GM18511 (cell line): Measurements from ENCODE around the gene PFN1.

Experiments
- ATAC-seq: cut with Tn5 transposase; IDR thresholded peaks from one replicate; pipeline ENCODE4 v1.9.1; 2021; ENCODE audit warnings: mild to moderate bottlenecking, moderate library complexity; ENCODE audit not compliant: unreplicated experiment

Gene PFN1

DNA sequence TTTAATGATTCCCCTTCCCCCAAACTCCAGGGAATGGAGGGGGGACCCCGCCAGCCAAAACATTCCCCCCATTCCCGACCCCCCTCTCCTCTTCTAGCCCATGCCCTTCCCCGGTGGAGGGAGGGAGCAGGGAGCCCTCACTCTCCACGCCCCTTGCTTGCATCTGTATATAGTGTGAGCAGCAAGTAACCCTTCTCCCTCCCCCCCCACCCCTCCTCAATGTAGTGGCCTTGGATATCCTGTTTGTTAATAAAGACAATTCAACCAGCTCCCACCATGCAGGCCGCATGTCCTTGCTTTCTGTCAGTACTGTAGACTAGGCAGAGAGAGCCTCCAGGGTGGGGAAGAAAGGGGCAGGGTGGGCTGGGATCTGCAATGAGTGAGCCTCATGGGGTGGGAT, 50.5 kb downstream of the PFN1 start:
- no peak for ATAC-seq

DNA sequence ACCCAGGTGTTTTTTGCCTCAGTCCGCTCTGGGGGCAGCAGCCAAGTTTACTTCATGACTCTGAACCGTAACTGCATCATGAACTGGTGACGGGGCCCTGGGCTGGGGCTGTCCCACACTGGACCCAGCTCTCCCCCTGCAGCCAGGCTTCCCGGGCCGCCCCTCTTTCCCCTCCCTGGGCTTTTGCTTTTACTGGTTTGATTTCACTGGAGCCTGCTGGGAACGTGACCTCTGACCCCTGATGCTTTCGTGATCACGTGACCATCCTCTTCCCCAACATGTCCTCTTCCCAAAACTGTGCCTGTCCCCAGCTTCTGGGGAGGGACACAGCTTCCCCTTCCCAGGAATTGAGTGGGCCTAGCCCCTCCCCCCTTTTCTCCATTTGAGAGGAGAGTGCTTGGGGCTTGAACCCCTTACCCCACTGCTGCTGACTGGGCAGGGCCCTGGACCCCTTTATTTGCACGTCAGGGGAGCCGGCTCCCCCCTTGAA, 51.1 kb downstream of the PFN1 start:
- no peak for ATAC-seq

DNA sequence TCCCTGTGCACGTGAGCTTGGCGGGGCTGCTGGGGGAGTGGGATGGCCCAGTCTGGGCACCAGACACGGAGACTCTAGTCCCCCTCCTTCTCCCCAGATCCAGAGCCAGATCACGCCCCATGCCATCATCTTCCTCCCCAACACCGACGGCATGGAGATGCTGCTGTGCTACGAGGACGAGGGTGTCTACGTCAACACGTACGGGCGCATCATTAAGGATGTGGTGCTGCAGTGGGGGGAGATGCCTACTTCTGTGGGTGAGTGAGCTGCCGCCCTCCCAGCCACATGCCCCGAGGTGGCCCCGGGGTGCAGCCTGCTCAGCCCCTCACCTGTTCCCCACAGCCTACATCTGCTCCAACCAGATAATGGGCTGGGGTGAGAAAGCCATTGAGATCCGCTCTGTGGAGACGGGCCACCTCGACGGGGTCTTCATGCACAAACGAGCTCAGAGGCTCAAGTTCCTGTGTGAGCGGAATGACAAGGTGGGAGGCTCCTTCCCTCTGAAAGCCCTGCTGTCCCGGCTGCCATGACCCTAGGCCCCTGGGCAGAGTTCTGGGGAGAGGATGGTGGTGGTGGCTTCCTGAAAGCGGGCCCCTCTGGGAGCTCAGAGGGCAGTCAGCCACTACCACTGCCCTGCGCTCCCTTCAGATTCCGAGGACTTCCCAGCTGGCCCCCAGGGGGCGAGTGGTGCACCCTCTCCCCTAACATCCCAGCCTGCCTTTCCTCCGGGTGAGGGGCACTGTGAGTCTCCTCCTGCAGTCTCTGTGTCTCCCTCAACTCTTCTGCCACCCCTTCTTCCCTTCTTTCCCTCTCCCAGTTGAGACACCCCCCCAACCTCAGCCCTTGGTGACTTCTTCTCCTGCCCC, 51.8 kb downstream of the PFN1 start:
- no peak for ATAC-seq

DNA sequence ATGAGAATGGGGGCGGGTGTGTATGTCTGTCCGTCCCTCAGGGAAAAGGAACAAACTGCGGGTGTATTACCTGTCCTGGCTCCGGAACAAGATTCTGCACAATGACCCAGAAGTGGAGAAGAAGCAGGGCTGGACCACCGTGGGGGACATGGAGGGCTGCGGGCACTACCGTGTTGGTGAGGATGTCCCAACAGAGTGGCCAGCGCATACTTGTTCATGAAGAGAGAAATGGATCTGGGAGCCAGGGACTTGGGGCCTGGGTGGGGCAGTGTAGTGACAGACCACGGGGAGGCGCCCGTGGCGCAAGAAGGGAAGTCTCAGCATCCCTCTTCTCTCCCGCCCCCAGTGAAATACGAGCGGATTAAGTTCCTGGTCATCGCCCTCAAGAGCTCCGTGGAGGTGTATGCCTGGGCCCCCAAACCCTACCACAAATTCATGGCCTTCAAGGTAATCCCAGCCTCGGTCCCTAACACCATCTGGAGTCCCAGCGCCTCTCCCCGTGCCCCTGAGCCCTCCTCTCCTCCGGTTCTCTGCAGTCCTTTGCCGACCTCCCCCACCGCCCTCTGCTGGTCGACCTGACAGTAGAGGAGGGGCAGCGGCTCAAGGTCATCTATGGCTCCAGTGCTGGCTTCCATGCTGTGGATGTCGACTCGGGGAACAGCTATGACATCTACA, 52.5 kb downstream of the PFN1 start:
- no peak for ATAC-seq
